ENCODE results near the gene C19orf73. TPM values are rescaled to one million over a fixed set of nuclear protein-coding genes. Genes with fewer than 3 reads are reported as not detected.

Gene C19orf73
- total and polyA plus RNA-seq, 2 donors (not counting 1 experiment from before 2014, with no cell fraction given), result 0.30 to 0.83 TPM

DNA sequence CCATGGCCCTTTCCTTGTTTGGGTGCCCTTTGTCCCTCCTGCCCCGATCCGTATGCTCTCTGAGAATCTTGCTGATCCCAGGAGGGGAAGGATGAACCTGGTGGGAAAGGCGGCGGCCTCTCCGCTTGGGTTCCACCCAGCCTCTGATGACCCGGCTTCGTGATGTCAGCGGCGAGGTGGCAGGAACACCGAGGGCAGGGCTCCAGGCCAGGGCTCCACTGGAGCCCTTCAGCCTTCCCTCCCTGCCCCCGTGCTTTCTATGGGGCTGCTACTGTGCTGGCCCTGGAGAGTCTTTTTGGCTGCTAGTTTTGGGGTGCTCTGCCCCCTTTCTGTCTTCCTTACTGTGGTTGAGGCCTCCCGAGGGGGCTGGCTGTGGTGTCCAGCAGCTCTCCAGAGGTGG is 16.6 kb downstream of the C19orf73 start:
- H3K4me1 ChIP-seq (ENCODE audit: control insufficient read depth, extremely low read depth, insufficient read depth, low read length), result no peaks in the 10 kb centered on the region
- H3K9ac ChIP-seq (ENCODE audit: insufficient read depth, low read length), result no peak overlapping the region
- H4K20me1 ChIP-seq (ENCODE audit: control insufficient read depth, extremely low read depth, insufficient read depth, low read length), result no peaks in the 10 kb centered on the region
- TF ChIP-seq, protein P1, sequence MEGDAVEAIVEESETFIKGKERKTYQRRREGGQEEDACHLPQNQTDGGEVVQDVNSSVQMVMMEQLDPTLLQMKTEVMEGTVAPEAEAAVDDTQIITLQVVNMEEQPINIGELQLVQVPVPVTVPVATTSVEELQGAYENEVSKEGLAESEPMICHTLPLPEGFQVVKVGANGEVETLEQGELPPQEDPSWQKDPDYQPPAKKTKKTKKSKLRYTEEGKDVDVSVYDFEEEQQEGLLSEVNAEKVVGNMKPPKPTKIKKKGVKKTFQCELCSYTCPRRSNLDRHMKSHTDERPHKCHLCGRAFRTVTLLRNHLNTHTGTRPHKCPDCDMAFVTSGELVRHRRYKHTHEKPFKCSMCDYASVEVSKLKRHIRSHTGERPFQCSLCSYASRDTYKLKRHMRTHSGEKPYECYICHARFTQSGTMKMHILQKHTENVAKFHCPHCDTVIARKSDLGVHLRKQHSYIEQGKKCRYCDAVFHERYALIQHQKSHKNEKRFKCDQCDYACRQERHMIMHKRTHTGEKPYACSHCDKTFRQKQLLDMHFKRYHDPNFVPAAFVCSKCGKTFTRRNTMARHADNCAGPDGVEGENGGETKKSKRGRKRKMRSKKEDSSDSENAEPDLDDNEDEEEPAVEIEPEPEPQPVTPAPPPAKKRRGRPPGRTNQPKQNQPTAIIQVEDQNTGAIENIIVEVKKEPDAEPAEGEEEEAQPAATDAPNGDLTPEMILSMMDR (conservative IDR thresholded peaks at IDR 0.05 in 1 of 2, IDR thresholded peaks at IDR 0.05 in 1 of 2; ENCODE audit: low read depth in 1 of 2, low read length in 2 of 2), result no peak
- TF ChIP-seq EZH2 (IDR thresholded peaks at IDR 0.05; ENCODE audit: low read length, missing control alignments), result no peak
- H2AFZ ChIP-seq (ENCODE audit: low read length), result no peak overlapping the region
- H3K9me3 ChIP-seq (ENCODE audit: control insufficient read depth, insufficient read depth, low read depth, low read length), result no peaks in the 10 kb centered on the region
- no peak overlapping the region for H3K4me3 ChIP-seq (replicated peaks in 1 of 4; ENCODE audit: control extremely low read depth in 1 of 4, insufficient read depth in 1 of 4, low read depth in 3 of 4, low read length in 4 of 4)
- no peak for DNase-seq (ENCODE audit: low read depth in 2 of 2)
- H3K27me3 ChIP-seq (ENCODE audit: control insufficient read depth, insufficient read depth, low read length), result no peaks in the 10 kb centered on the region
- no peak overlapping the region for H3K27ac ChIP-seq (ENCODE audit: insufficient read depth, low read length)
- H3K4me2 ChIP-seq (ENCODE audit: extremely low read depth, insufficient read depth, low read length), result no peak overlapping the region
- H3K79me2 ChIP-seq (ENCODE audit: control insufficient read depth, insufficient read depth, low read length), result peaks cover 16% of the 10 kb centered on the region
- H3K36me3 ChIP-seq (ENCODE audit: control insufficient read depth, insufficient read depth, low read length), result peaks cover 51% of the 10 kb centered on the region

DNA sequence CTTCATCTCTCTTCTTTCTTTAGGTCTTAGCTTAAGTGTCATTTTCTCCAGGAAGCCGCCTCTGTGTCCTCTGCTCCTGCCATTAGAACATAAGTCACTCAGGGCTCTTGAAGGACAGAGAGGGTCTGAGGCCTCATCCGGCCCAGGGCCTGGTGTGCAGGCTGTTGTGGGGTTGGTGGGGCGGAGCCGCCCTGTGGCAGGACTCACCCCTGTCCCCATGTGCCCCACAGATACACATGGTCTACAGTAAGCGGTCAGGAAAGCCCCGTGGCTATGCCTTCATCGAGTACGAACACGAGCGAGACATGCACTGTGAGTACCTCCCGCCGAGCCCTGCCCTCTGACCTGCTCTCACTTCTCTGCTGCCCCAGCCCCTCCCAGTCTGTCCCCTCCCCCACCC is 17.8 kb downstream of the C19orf73 start:
- DNase-seq (ENCODE audit: low read depth in 2 of 2), result no peak
- Histone ChIP-seq H3K36me3 (ENCODE audit: control insufficient read depth, insufficient read depth, low read length) (peaks cover 45% of the 10 kb centered on the region), H3K4me2 (ENCODE audit: extremely low read depth, insufficient read depth, low read length) (no peak overlapping the region), H4K20me1 (ENCODE audit: control insufficient read depth, extremely low read depth, insufficient read depth, low read length) (no peaks in the 10 kb centered on the region), H3K4me3 (replicated peaks in 1 of 4; ENCODE audit: control extremely low read depth in 1 of 4, insufficient read depth in 1 of 4, low read depth in 3 of 4, low read length in 4 of 4) (no peak overlapping the region), H3K27ac (ENCODE audit: insufficient read depth, low read length) (no peak overlapping the region), H2AFZ (ENCODE audit: low read length) (no peak overlapping the region), H3K4me1 (ENCODE audit: control insufficient read depth, extremely low read depth, insufficient read depth, low read length) (no peaks in the 10 kb centered on the region), H3K27me3 (ENCODE audit: control insufficient read depth, insufficient read depth, low read length) (no peaks in the 10 kb centered on the region), H3K79me2 (ENCODE audit: control insufficient read depth, insufficient read depth, low read length) (peaks cover 17% of the 10 kb centered on the region), H3K9ac (ENCODE audit: insufficient read depth, low read length) (no peak overlapping the region), H3K9me3 (ENCODE audit: control insufficient read depth, insufficient read depth, low read depth, low read length) (no peaks in the 10 kb centered on the region)
- no peak for TF ChIP-seq EZH2 (IDR thresholded peaks at IDR 0.05; ENCODE audit: low read length, missing control alignments)
- TF ChIP-seq, protein P1 (conservative IDR thresholded peaks at IDR 0.05 in 1 of 2, IDR thresholded peaks at IDR 0.05 in 1 of 2; ENCODE audit: low read depth in 1 of 2, low read length in 2 of 2), result no peak

DNA sequence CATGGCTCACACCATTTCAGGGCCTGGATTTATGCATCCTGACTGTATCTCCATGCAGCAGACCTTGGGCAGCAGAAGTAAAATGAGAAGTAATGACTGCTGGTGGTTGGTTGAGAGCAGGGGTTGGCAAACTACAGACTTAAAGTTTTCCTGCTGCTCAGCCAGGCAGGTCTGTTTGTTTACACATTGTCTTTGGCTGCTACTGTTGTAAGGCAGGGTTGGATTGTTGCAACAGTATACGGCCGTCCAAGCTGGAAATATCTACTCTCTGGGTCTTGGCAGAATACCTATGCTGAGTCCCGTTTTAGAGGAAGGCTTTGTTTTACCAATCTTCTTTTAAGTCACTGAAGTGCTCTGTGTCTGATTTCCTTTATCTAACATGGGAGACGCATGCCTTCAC is 20.1 kb downstream of the C19orf73 start:
- Histone ChIP-seq H3K36me3 (ENCODE audit: control insufficient read depth, insufficient read depth, low read length) (peaks cover 38% of the 10 kb centered on the region), H3K27ac (ENCODE audit: insufficient read depth, low read length) (no peak overlapping the region), H3K9me3 (ENCODE audit: control insufficient read depth, insufficient read depth, low read depth, low read length) (no peaks in the 10 kb centered on the region), H2AFZ (ENCODE audit: low read length) (no peak overlapping the region), H3K79me2 (ENCODE audit: control insufficient read depth, insufficient read depth, low read length) (peaks cover 25% of the 10 kb centered on the region), H3K9ac (ENCODE audit: insufficient read depth, low read length) (no peak overlapping the region), H3K4me3 (replicated peaks in 1 of 4; ENCODE audit: control extremely low read depth in 1 of 4, insufficient read depth in 1 of 4, low read depth in 3 of 4, low read length in 4 of 4) (no peak overlapping the region), H3K4me1 (ENCODE audit: control insufficient read depth, extremely low read depth, insufficient read depth, low read length) (no peaks in the 10 kb centered on the region), H4K20me1 (ENCODE audit: control insufficient read depth, extremely low read depth, insufficient read depth, low read length) (no peaks in the 10 kb centered on the region), H3K4me2 (ENCODE audit: extremely low read depth, insufficient read depth, low read length) (no peak overlapping the region), H3K27me3 (ENCODE audit: control insufficient read depth, insufficient read depth, low read length) (no peaks in the 10 kb centered on the region)
- TF ChIP-seq, protein P1 (conservative IDR thresholded peaks at IDR 0.05 in 1 of 2, IDR thresholded peaks at IDR 0.05 in 1 of 2; ENCODE audit: low read depth in 1 of 2, low read length in 2 of 2), result no peak
- no peak for TF ChIP-seq EZH2 (IDR thresholded peaks at IDR 0.05; ENCODE audit: low read length, missing control alignments)
- DNase-seq (ENCODE audit: low read depth in 2 of 2), result no peak
